ENCODE measurements around the gene ADRA2B. TPM values are rescaled to one million over a fixed set of nuclear protein-coding genes. Genes with fewer than 3 reads are reported as not detected.
"Not testable (repeated sequence)": the region's sequence is repeated elsewhere in the genome, so short reads cannot be mapped to it uniquely, and the experiment has no call there.

The ADRA2B gene
- total RNA-seq, 4 donors from 2014 or later: 2.1 to 6.0 (median 4.0) TPM

DNA sequence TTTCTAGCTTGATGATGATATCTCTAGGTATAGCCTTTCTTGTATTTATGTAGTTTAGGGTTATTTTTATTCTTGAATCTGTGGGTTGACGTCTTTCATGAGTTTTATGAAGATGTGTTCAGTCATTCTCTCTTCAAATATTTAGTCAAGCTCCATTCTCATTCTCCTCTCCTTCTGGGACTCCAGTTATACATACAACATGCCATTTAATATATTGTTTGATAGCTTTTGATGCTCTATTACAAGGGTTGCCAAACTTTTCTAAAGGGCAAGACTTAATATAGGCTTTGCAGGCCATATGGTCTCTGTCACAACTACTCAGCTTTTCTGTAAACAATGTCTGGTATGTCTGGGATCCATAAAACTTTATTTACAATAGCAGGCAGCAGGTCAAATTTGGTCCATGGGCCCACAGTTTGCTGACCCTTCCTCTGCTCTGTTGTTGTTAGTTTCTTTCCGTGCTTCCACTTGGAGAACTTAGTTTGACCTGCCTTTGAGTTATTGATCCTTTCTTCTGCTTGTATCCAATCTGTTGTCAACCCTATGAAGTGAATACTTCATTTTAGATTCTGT is 41.1 kb downstream of the ADRA2B start:
- intact Hi-C loops (cut with DNase I): no loop called here
- WGBS: 43% methylated on average over 2 of the region's 2 CpGs

DNA sequence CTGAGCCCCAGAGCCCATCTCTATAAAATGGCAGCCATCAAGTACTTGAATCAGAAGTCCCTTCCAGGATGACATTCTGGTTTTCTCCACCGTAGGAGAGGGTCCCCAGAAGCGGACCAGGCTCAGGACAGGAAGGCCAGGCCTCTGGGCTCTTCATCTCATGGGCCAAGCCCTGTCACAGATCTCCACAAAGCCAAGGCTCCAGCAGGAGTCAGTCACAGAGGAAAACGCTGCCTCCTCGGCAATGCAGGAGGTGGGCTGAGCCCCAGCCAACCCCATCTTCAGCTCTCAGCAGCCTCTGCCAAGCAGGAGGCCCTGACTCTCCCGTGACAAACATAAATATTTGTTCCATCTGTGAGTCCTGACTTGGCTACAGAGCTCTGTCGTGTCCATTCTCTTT is 42.2 kb downstream of the ADRA2B start:
- DNase-seq (ENCODE audit: extremely low spot score): peak; percentile 79

More for the DNA sequence above, 41.1 kb downstream of the ADRA2B start:
- TF ChIP-seq, protein P1, sequence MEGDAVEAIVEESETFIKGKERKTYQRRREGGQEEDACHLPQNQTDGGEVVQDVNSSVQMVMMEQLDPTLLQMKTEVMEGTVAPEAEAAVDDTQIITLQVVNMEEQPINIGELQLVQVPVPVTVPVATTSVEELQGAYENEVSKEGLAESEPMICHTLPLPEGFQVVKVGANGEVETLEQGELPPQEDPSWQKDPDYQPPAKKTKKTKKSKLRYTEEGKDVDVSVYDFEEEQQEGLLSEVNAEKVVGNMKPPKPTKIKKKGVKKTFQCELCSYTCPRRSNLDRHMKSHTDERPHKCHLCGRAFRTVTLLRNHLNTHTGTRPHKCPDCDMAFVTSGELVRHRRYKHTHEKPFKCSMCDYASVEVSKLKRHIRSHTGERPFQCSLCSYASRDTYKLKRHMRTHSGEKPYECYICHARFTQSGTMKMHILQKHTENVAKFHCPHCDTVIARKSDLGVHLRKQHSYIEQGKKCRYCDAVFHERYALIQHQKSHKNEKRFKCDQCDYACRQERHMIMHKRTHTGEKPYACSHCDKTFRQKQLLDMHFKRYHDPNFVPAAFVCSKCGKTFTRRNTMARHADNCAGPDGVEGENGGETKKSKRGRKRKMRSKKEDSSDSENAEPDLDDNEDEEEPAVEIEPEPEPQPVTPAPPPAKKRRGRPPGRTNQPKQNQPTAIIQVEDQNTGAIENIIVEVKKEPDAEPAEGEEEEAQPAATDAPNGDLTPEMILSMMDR (IDR thresholded peaks at IDR 0.05): no peak
- TF ChIP-seq POLR2AphosphoS5 (IDR thresholded peaks at IDR 0.05) (no peak), POLR2A (IDR thresholded peaks at IDR 0.05; ENCODE audit: low read depth) (no peak), EP300 (IDR thresholded peaks at IDR 0.05) (no peak)
- no peak overlapping the region for H3K4me3 ChIP-seq
- H3K27me3 ChIP-seq: peaks cover 0 to 3% (median 0%) of the 10 kb centered on the region in 4 donors
- no peaks in the 10 kb centered on the region for H3K36me3 ChIP-seq
- no peak overlapping the region for H3K27ac ChIP-seq (replicated peaks in 1 of 4)
- DNase-seq (ENCODE audit: extremely low spot score): peak; percentile 45
- H3K9me3 ChIP-seq: peaks cover 0 to 23% (median 22%) of the 10 kb centered on the region in 4 donors
- H3K4me1 ChIP-seq: no peaks in the 10 kb centered on the region

DNA sequence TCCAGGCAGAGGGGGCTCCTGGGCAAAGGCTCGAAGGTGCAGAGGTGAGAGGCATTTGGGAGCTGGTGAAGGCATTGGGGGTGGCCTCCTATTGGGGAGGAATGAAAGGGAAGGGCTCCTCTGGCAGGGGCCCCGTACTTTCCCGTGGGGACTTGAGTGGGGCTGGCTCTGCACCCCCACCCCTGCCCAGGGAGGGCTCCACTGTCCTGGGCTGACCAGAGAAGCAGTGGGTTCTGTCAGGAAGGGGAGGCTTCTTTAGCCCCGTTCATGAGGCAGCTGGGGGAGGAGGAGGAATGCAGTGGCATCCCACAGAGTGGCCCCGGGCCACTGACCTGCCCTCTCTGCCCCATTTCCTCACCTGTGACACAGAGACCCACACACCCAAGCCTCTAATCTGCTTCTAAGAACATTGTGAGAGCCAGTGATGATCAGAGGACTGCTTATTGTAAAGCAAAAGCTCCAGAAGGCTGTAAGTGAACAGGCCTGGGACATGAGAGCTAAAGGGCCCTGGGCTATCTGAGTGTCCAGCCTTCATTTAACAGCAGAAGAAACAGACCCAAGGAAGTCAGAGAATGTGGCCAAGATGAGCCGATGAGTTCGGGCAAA is 43.1 kb downstream of the ADRA2B start:
- H3K4me1 ChIP-seq: no peaks in the 10 kb centered on the region
- peaks cover 0 to 22% (median 21%) of the 10 kb centered on the region in 4 donors for H3K9me3 ChIP-seq
- 73% methylated on average over 7 of the region's 7 CpGs for WGBS
- H3K36me3 ChIP-seq: no peaks in the 10 kb centered on the region
- H3K27me3 ChIP-seq: peaks cover 0 to 7% (median 0%) of the 10 kb centered on the region in 4 donors
- TF ChIP-seq POLR2A (IDR thresholded peaks at IDR 0.05; ENCODE audit: low read depth) (no peak), POLR2AphosphoS5 (IDR thresholded peaks at IDR 0.05) (no peak), EP300 (IDR thresholded peaks at IDR 0.05) (no peak)
- TF ChIP-seq, protein P1 (IDR thresholded peaks at IDR 0.05): no peak
- H3K27ac ChIP-seq (replicated peaks in 1 of 4): no peak overlapping the region
- DNase-seq (ENCODE audit: extremely low spot score): peak; percentile 83
- intact Hi-C loops (cut with DNase I): no loop called here
- H3K4me3 ChIP-seq: no peak overlapping the region

More for the DNA sequence above, 42.2 kb downstream of the ADRA2B start:
- WGBS: 73% methylated on average over 6 of the region's 6 CpGs
- intact Hi-C loops (cut with DNase I): no loop called here
- Histone ChIP-seq H3K9me3 (peaks cover 0 to 23% (median 22%) of the 10 kb centered on the region in 4 donors), H3K27ac (replicated peaks in 1 of 4) (no peak overlapping the region), H3K36me3 (no peaks in the 10 kb centered on the region), H3K4me3 (no peak overlapping the region), H3K27me3 (peaks cover 0 to 7% (median 0%) of the 10 kb centered on the region in 4 donors), H3K4me1 (no peaks in the 10 kb centered on the region)
- TF ChIP-seq EP300 (IDR thresholded peaks at IDR 0.05): no peak
- TF ChIP-seq, protein P1 (IDR thresholded peaks at IDR 0.05): no peak
- no peak for TF ChIP-seq POLR2A (IDR thresholded peaks at IDR 0.05; ENCODE audit: low read depth)
- no peak for TF ChIP-seq POLR2AphosphoS5 (IDR thresholded peaks at IDR 0.05)

DNA sequence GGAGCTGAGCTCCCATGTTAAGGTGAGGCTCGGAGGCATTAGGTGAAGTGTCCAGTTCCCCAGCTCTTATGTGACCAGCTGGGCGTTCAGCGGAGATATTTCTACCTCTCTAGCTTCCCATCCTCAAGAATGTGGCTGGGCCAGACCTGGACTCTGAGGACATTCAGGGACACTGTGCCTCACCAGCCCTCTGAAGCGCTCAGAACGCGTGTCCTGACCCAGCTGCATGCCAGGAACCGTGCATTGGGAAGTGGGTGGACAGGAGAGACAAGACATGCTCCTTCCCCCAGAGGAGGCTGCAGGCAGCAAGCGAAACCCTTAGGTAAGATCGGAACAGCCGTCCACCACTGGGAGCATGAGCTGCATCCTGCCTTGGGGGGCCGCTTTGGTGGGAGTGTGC is 43.6 kb downstream of the ADRA2B start:
- TF ChIP-seq POLR2AphosphoS5 (IDR thresholded peaks at IDR 0.05): no peak
- TF ChIP-seq, protein P1 (IDR thresholded peaks at IDR 0.05): no peak
- H3K9me3 ChIP-seq: peaks cover 0 to 22% (median 20%) of the 10 kb centered on the region in 4 donors
- no peaks in the 10 kb centered on the region for H3K4me1 ChIP-seq
- H3K36me3 ChIP-seq: no peaks in the 10 kb centered on the region
- H3K27me3 ChIP-seq: peaks cover 0 to 7% (median 0%) of the 10 kb centered on the region in 4 donors
- WGBS: 92% methylated on average over 10 of the region's 11 CpGs
- no peak overlapping the region for H3K27ac ChIP-seq (replicated peaks in 1 of 4)
- intact Hi-C loops (cut with DNase I): no loop called here
- H3K4me3 ChIP-seq: no peak overlapping the region
- peak; percentile 85 for DNase-seq (ENCODE audit: extremely low spot score)

DNA sequence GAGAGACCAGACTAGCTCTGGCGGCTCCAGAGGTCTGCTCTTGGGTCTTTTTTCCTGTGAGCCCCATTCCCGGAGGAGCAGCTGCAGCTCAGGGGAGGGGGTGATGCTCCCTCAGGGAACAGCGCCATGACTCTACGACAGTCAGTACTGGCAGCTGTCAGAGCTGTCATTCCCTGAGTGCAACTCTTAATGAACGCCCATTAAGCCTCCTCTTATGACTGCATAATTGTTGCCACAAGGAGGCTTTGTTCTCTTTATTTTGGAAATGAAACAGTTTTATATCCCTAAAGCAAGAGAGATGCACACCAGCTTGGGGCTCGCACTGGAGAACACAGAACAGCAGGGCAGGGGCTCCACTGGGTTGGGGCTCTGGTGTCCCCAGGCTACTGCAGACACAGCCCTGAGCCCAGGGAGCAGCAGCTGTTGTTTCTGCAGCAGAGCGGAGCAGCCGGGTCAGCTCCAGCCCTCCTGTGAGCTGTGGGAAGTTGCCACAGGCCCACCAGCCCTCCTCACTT is 44.3 kb downstream of the ADRA2B start:
- H3K27ac ChIP-seq (replicated peaks in 1 of 4); intact Hi-C loops (cut with DNase I): not testable (repeated sequence)
- 49% methylated on average over 2 of the region's 8 CpGs for WGBS

DNA sequence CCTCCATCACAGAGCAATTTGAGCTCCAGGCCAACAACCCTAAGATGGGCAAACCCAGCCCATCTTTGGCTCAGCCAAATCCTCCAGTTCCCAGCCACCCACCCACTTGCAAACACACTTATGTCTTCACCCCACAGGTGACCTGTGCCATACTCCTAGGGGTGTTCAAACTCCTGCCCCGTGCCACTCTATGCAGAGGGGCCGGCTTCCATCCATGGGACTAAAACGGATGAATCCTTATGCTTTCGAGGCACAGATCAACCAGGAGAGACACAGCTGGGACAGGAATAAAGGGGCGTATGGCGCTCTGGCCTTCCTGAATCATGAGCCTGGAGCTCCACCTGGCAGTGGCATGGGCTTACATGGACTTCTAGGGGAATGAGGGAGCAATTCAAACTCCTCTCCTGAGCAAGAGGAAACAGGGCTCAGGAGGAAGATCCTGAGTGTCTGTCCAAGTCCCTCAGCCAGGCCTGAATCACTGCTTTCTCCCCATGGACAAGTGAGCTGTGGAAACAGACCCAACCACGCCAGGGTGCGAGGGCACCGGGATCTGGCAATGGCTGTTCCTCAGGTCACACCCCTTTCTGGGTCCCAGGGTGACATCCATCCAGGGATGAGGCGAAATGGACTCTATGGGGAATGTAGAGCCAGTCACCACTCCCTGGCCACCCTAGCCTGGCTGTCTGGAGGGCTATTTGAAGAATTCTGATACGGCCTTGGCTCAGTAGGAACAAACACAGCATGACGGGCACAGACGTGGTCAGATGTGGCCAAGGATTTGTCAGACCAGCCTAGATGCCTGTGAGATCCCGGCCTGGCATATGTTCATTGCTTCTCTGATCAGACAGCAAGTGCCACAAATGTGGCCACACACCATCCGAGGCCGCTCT is 45.0 kb downstream of the ADRA2B start:
- intact Hi-C loops (cut with DNase I); H3K4me3 ChIP-seq; H3K4me1 ChIP-seq; H3K27ac ChIP-seq (replicated peaks in 1 of 4); H3K27me3 ChIP-seq; H3K36me3 ChIP-seq: not testable (repeated sequence)
- H3K9me3 ChIP-seq: peaks cover 0 to 17% (median 12%) of the 10 kb centered on the region in 4 donors
- 93% methylated on average over 9 of the region's 16 CpGs for WGBS
- DNase-seq (ENCODE audit: extremely low spot score): peak; percentile 34

More for the DNA sequence above, 44.3 kb downstream of the ADRA2B start:
- not testable (repeated sequence) for H3K4me3 ChIP-seq; H3K27me3 ChIP-seq; DNase-seq (ENCODE audit: extremely low spot score); H3K4me1 ChIP-seq; H3K36me3 ChIP-seq
- H3K9me3 ChIP-seq: peaks cover 0 to 22% (median 16%) of the 10 kb centered on the region in 4 donors

DNA sequence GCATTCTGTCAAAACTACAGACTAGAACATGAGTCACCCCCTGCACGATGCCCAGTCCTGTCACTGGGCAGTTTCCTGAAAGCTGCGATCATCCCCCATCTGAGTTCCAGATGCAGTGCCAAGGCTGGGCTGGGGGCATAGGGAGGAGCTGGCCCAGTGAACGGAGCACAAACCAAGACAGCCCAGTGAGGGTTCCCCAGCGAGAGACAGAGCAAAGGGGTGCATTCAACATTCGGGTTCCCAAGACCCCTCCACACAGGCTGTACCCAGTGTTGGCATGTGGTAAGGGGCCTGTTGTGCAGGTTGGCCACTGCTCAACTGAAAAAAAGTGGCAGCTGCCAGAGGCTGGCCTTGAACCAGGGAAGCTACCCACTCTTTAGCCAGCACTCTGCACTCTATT is 46.0 kb downstream of the ADRA2B start:
- 92% methylated on average over 4 of the region's 5 CpGs for WGBS
- peak; percentile 53 for DNase-seq (ENCODE audit: extremely low spot score)
- H3K27ac ChIP-seq (replicated peaks in 1 of 4); H3K4me3 ChIP-seq; H3K27me3 ChIP-seq; H3K36me3 ChIP-seq; H3K9me3 ChIP-seq; H3K4me1 ChIP-seq; intact Hi-C loops (cut with DNase I): not testable (repeated sequence)

Data from esophagus muscularis mucosa (tissue), 4 donors.